SK-N-SH (cell line): ENCODE measurements around the gene DICER1.

Experiments
- CTCF ChIP-seq: fragments of 200-600 bp; sonication (generic); IDR thresholded peaks from 2 replicates; pipeline ENCODE4 v1.6.1; 2017; ENCODE audit warnings: antibody characterized with exemption, mild to moderate bottlenecking, moderate library complexity
- GABPA ChIP-seq: IDR thresholded peaks from 2 replicates; pipeline ENCODE4 v1.4.0; 2012; ENCODE audit warnings: low read depth, mild to moderate bottlenecking
- MAX ChIP-seq: IDR thresholded peaks from 2 replicates; pipeline ENCODE4 v1.4.0; 2012; ENCODE audit warnings: low read depth
- MEF2A ChIP-seq: IDR thresholded peaks from 2 replicates; pipeline ENCODE4 v1.4.0; 2012; ENCODE audit warnings: low read depth, borderline replicate concordance
- NFIC ChIP-seq: IDR thresholded peaks from 2 replicates; pipeline ENCODE4 v1.4.0; 2012; ENCODE audit warnings: borderline replicate concordance
- POLR2AphosphoS5 ChIP-seq: IDR thresholded peaks from 2 replicates; pipeline ENCODE4 v1.6.1; 2012; ENCODE audit warnings: low read depth, low read length
- RAD21 ChIP-seq: IDR thresholded peaks from 2 replicates; pipeline ENCODE4 v1.6.1; 2012; ENCODE audit warnings: mild to moderate bottlenecking, low read length
- SMC3 ChIP-seq: IDR thresholded peaks from 2 replicates; pipeline ENCODE4 v1.6.1; 2012; ENCODE audit warnings: low read depth, low read length, improper control_type of control experiment
- YY1 ChIP-seq: IDR thresholded peaks from 2 replicates; pipeline ENCODE4 v1.4.0; 2012; ENCODE audit warnings: low read depth, mild to moderate bottlenecking

- TF ChIP-seq CTCF, result no peak
- TF ChIP-seq SMC3, result no peak
- no peak for TF ChIP-seq GABPA
- TF ChIP-seq YY1, result no peak
- no peak for TF ChIP-seq POLR2AphosphoS5
- TF ChIP-seq NFIC, result no peak
- TF ChIP-seq RAD21, result no peak
- TF ChIP-seq MAX, result no peak
- TF ChIP-seq MEF2A, result no peak
Measured at GRCh38 chr14:95069018-95069417, 88.3 kb downstream of the DICER1 start.
